Smooth muscle cell (in vitro differentiated cells): ENCODE data around the gene MYO1A. TPM values are rescaled to one million over a fixed set of nuclear protein-coding genes. Genes with fewer than 3 reads are reported as not detected.

Experiments
- DNase-seq: peaks from one replicate; lab custom pipeline; 2025; ENCODE audit not compliant: unreplicated experiment; lab: John Stamatoyannopoulos, UW
- H2AFZ ChIP-seq: fragments of 200-600 bp; sonication (generic); 2 replicates; pipeline ENCODE4 v1.6.0; 2016; ENCODE audit warnings: antibody characterized with exemption, low read depth, mild to moderate bottlenecking
- H3F3A ChIP-seq: fragments of 200-600 bp; sonication (generic); 2 replicates; pipeline ENCODE4 v1.6.0; 2017; ENCODE audit warnings: antibody characterized with exemption, low read depth
- H3K27ac ChIP-seq: fragments of 200-600 bp; sonication (generic); 2 replicates; pipeline ENCODE4 v1.5.1; 2016; ENCODE audit warnings: low read depth, mild to moderate bottlenecking
- H3K27me3 ChIP-seq: fragments of 200-600 bp; sonication (generic); 2 replicates; pipeline ENCODE4 v1.6.1; 2016; ENCODE audit warnings: low read depth, mild to moderate bottlenecking
- H3K36me3 ChIP-seq: fragments of 200-600 bp; sonication (generic); 2 replicates; pipeline ENCODE4 v1.5.1; 2016; ENCODE audit warnings: low read depth
- H3K4me1 ChIP-seq: fragments of 200-600 bp; sonication (generic); 2 replicates; pipeline ENCODE4 v1.5.1; 2016; ENCODE audit warnings: low read depth
- H3K4me2 ChIP-seq: fragments of 200-600 bp; sonication (generic); 2 replicates; pipeline ENCODE4 v1.6.0; 2016; ENCODE audit warnings: mild to moderate bottlenecking
- H3K4me3 ChIP-seq: fragments of 200-600 bp; sonication (generic); 2 replicates; pipeline ENCODE4 v1.5.1; 2016; ENCODE audit warnings: mild to moderate bottlenecking
- H3K79me2 ChIP-seq: fragments of 200-600 bp; sonication (generic); 2 replicates; pipeline ENCODE4 v1.6.0; 2016; ENCODE audit warnings: low read depth, mild to moderate bottlenecking
- H3K9ac ChIP-seq: fragments of 200-600 bp; sonication (generic); 2 replicates; pipeline ENCODE4 v1.6.0; 2016; ENCODE audit warnings: low read depth
- H3K9me3 ChIP-seq: fragments of 200-600 bp; sonication (generic); replicated peaks from 2 replicates; pipeline ENCODE4 v1.5.1; 2016; ENCODE audit warnings: low read depth
- H4K20me1 ChIP-seq: fragments of 200-600 bp; sonication (generic); 2 replicates; pipeline ENCODE4 v1.6.0; 2016; ENCODE audit warnings: low read depth
- WGBS: methylation state at CpG from one replicate; pipeline ENCODE4 v1.1.7; 2016; ENCODE audit warnings: low lambda C conversion rate; 5-methylcytosine and 5-hydroxymethylcytosine counted together
- polyA plus RNA-seq: library from polyadenylated mRNA; unstranded; fragments of >200 nt; fragmentation: Nextera tagmentation; extraction: Ambion mirVana; gene quantifications from 2 replicates; pipeline ENCODE4 v1.2.1, GENCODE V29; 2016
- total RNA-seq: library from RNA; depleted of rRNA; stranded (reverse); fragments of >200 nt; gene quantifications from 2 replicates; pipeline ENCODE4 v1.2.3, GENCODE V29; 2014
- TF ChIP-seq, protein P1 (sequence below): fragments of 200-600 bp; sonication (generic); IDR thresholded peaks from 2 replicates; pipeline ENCODE4 v1.5.1; 2017; ENCODE audit warnings: borderline replicate concordance, mild to moderate bottlenecking, antibody characterized with exemption; ENCODE audit not compliant: insufficient read depth, poor library complexity, severe bottlenecking

Gene MYO1A
- total and polyA plus RNA-seq, 2 experiments from 2014 or later = not detected

DNA sequence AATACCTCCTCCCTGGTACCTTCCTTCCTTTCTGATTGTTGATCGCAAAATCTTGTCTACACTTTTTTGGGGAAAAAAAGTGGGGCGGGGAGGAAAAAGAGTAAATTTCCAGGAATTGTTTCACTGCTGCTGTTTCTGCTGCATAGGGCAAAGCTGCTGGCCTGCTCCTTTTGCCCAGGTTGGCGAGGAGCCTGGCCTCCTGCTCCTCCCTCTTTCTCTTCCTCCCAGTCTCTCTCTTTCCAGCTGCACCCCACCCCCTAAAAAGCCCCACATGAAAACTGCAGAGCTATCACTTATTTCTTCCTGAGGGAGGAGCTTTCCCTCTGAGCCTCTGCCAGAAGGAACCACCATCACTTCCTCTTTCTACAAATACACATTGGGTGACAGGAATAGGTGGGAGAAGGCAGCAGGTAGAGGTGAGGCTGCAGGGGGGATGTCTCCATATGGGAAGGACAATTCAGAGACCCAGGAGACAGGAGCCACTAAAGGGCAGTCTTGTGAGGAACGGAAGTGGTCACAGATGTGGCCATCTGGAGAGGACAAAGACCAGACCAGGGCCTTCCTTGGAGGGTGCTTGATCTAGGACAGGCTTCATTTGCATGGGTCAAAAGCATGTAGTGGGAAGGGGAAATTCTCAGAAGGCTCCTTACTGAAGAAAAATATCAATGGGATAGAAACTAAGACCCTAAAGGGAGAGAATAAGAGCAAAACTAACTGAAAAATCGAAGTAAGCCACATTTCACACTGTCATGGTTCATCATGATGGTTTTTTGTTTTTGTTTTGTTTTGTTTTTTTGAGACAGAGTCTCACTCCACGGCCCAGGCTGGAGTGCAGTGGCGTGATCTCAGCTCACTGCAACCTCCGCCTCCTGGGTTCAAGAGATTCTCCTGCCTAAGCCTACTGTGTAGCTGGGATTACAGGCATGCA lies 58.3 kb downstream of the MYO1A start:
- Histone ChIP-seq H3K79me2 (no peaks in the 10 kb centered on the region), H3K27me3 (no peaks in the 10 kb centered on the region)

DNA sequence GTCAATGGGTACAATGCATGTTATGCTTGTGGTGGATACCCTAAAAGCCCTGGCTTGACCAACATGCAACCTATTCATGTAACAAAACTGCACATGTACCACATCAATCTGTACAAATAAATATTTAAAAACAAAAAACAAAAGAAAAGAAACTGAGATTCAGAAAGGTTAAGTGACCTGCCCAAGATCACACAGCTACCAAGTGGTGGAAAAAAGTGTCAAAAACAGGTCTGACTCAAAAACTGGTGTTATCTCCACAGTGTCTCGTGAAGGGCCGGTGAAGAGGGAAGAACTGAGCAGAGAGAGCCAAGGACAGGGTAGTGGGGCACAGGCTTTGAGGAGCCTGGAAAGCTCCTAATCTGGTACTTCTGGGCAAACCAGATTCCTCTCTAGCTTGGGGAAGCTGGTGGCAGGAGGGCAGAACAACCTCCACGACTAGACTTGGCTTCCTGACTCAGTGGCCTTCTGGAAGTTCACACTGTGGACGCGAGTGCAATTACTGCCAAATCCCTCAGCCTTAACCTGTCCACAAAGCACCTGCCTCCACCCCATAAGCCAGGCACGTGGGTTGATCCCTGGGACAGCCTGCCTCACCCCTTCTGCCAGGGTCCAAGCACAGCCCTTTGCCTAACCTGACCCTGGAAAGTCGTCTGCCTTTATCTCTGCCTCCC lies 59.1 kb downstream of the MYO1A start:
- Histone ChIP-seq H3K4me3 (no peak overlapping the region), H3F3A (peaks cover 19% of the 10 kb centered on the region), H3K27me3 (no peaks in the 10 kb centered on the region), H3K9me3 (no peaks in the 10 kb centered on the region), H3K9ac (no peak overlapping the region), H4K20me1 (no peaks in the 10 kb centered on the region), H3K79me2 (no peaks in the 10 kb centered on the region), H3K36me3 (no peaks in the 10 kb centered on the region), H2AFZ (no peak overlapping the region), H3K4me2 (no peak overlapping the region), H3K27ac (no peak overlapping the region), H3K4me1 (peaks cover 6% of the 10 kb centered on the region)
- 81% methylated on average over 7 of the region's 7 CpGs for WGBS
- no peak for DNase-seq
- TF ChIP-seq, protein P1, sequence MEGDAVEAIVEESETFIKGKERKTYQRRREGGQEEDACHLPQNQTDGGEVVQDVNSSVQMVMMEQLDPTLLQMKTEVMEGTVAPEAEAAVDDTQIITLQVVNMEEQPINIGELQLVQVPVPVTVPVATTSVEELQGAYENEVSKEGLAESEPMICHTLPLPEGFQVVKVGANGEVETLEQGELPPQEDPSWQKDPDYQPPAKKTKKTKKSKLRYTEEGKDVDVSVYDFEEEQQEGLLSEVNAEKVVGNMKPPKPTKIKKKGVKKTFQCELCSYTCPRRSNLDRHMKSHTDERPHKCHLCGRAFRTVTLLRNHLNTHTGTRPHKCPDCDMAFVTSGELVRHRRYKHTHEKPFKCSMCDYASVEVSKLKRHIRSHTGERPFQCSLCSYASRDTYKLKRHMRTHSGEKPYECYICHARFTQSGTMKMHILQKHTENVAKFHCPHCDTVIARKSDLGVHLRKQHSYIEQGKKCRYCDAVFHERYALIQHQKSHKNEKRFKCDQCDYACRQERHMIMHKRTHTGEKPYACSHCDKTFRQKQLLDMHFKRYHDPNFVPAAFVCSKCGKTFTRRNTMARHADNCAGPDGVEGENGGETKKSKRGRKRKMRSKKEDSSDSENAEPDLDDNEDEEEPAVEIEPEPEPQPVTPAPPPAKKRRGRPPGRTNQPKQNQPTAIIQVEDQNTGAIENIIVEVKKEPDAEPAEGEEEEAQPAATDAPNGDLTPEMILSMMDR = no peak

More for the DNA sequence above, 58.3 kb downstream of the MYO1A start:
- Histone ChIP-seq H4K20me1 (no peaks in the 10 kb centered on the region), H3K4me2 (no peak overlapping the region), H2AFZ (no peak overlapping the region), H3F3A (peaks cover 12% of the 10 kb centered on the region), H3K4me3 (no peak overlapping the region), H3K9ac (no peak overlapping the region), H3K4me1 (peaks cover 6% of the 10 kb centered on the region), H3K9me3 (no peaks in the 10 kb centered on the region), H3K36me3 (no peaks in the 10 kb centered on the region), H3K27ac (no peak overlapping the region)
- whole genome bisulfite sequencing = 90% methylated on average over 8 of the region's 8 CpGs
- TF ChIP-seq, protein P1 = no peak
- DNase-seq = no peak

DNA sequence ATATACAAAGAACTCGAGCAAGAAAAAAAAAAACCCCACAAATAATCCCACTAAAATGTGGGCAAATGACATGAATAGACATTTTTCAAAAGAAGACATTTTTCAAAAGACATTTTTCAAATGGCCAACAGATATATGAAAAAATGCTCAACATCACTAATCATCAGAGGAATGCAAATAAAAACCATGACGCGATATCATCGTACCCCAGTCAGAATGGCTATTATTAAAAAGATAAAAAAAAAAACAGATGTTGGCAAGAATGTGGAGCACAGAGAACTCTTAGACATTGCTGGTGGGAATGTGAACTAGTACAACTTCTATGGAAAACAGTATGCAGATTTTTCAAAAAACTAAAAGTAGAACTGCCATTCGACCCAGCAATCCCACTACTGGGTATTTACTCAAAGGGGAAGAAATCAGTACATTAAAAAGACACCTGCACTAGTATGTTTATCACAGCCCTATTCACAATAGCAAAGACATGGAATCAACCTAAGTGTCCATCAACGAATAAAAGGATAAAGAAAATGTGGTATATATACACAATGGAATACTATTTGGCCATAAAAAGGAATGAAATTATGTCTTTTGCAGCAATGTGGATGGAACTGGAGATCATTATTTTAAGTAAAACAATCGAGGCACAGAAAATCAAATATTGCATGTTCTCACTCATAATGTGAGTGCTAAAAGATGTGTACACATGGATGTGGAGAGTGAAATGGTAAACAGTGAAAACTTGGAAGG lies 59.9 kb downstream of the MYO1A start:
- no peaks in the 10 kb centered on the region for H3K27me3 ChIP-seq
- no peak for DNase-seq
- H3K36me3 ChIP-seq = no peaks in the 10 kb centered on the region
- peak overlapping the region; percentile 60 for H3K4me2 ChIP-seq
- no peaks in the 10 kb centered on the region for H3K79me2 ChIP-seq
- H3K4me3 ChIP-seq = no peak overlapping the region
- H3F3A ChIP-seq = peaks cover 19% of the 10 kb centered on the region
- H3K9me3 ChIP-seq = no peaks in the 10 kb centered on the region
- no peak overlapping the region for H2AFZ ChIP-seq
- H3K4me1 ChIP-seq = peaks cover 6% of the 10 kb centered on the region
- H3K27ac ChIP-seq = peak overlapping the region; percentile 41
- no peaks in the 10 kb centered on the region for H4K20me1 ChIP-seq
- WGBS = 76% methylated on average over 7 of the region's 7 CpGs
- H3K9ac ChIP-seq = no peak overlapping the region
- TF ChIP-seq, protein P1 = no peak
